GM12873 (cell line): ENCODE measurements around the gene TCERG1L.

Experiments
- CTCF ChIP-seq: IDR thresholded peaks from 2 replicates; pipeline ENCODE4 v1.5.1; 2012; ENCODE audit warnings: low read depth, mild to moderate bottlenecking, moderate library complexity, low read length, control low read depth; ENCODE audit not compliant: insufficient read depth; ENCODE audit errors: missing control alignments

The TCERG1L gene

GRCh38 chr10:131332821-131333220 lies 21.3 kb upstream of the TCERG1L start:
- no peak for TF ChIP-seq CTCF

GRCh38 chr10:131323880-131324279 lies 12.4 kb upstream of the TCERG1L start:
- TF ChIP-seq CTCF, result no peak

GRCh38 chr10:131323025-131323424 lies 11.5 kb upstream of the TCERG1L start:
- no peak for TF ChIP-seq CTCF

GRCh38 chr10:131320860-131321604 lies 9.5 kb upstream of the TCERG1L start:
- TF ChIP-seq CTCF, result no peak

GRCh38 chr10:131318814-131319213 lies 7.3 kb upstream of the TCERG1L start:
- no peak for TF ChIP-seq CTCF

- TF ChIP-seq CTCF, result no peak
Observed at GRCh38 chr10:131318291-131318690, 6.8 kb upstream of the TCERG1L start.

GRCh38 chr10:131316321-131317075 lies 5.0 kb upstream of the TCERG1L start:
- no peak for TF ChIP-seq CTCF
